Kidney (tissue), 14 donors: ENCODE results near the gene ZNF22. TPM values are rescaled to one million over a fixed set of nuclear protein-coding genes. Genes with fewer than 3 reads are reported as not detected.

Experiments used
- DNase-seq, 5 donors: peaks; one replicate each; pipeline ENCODE4 v3.0.0-alpha.2; 2013 to 2020
- FAIRE-seq: peaks from 2 replicates; lab custom pipeline; 2012; peaks lifted over from hg19 to GRCh38; lab: Jason Lieb, UNC
- H3K27ac ChIP-seq, 2 donors: one replicate each; pipeline ENCODE4 v1.7.0; 2013; ENCODE audit warnings: low read depth in 2 of 2, low read length in 2 of 2, inconsistent platforms in 1 of 2
- H3K27me3 ChIP-seq: one replicate; pipeline ENCODE4 v1.7.1; 2013; ENCODE audit warnings: low read length, inconsistent platforms; ENCODE audit not compliant: control insufficient read depth, insufficient read depth
- H3K36me3 ChIP-seq, 3 donors: one replicate each; pipeline versions ENCODE4 v1.7.0 to v1.7.1; 2013; ENCODE audit warnings: low read length in 3 of 3, control low read depth in 1 of 3, inconsistent platforms in 1 of 3; ENCODE audit not compliant: insufficient read depth in 3 of 3, control insufficient read depth in 2 of 3
- H3K4me1 ChIP-seq, 3 donors: one replicate each; pipeline versions ENCODE4 v1.7.0 to v1.7.1; 2013; ENCODE audit warnings: low read length in 3 of 3, inconsistent platforms in 1 of 3, low read depth in 1 of 3; ENCODE audit not compliant: control insufficient read depth in 2 of 3, insufficient read depth in 2 of 3
- H3K4me3 ChIP-seq, 3 donors: one replicate each; pipeline versions ENCODE4 v1.7.0 to v1.8.1; 2013; ENCODE audit warnings: low read length in 3 of 3, control low read depth in 1 of 3, inconsistent platforms in 1 of 3
- H3K9ac ChIP-seq, 3 donors: one replicate each; pipeline versions ENCODE4 v1.7.0 to v1.7.1; 2013; ENCODE audit warnings: low read length in 3 of 3, control low read depth in 1 of 3, inconsistent platforms in 1 of 3
- H3K9me3 ChIP-seq, 3 donors: one replicate each; pipeline versions ENCODE4 v1.7.0 to v1.7.1; 2013; ENCODE audit warnings: low read length in 3 of 3, control low read depth in 1 of 3, inconsistent platforms in 1 of 3; ENCODE audit not compliant: control insufficient read depth in 2 of 3, insufficient read depth in 1 of 3
- intact Hi-C: fragments of 100-400 bp; cut with DNase I; formaldehyde crosslinking; loops from one replicate; pipeline ENCODE4 v1.11.1; 2022
- polyA plus RNA-seq: library from polyadenylated mRNA; stranded (reverse); fragments of 350-450 nt; fragmentation: Illumina TruSeq; extraction: RNeasy Lipid Tissue Mini Kit (QIAGEN cat#74804); gene quantifications from one replicate; pipeline ENCODE4 v1.2.3, GENCODE V29; 2014; ENCODE audit warnings: low read depth, low replicate concordance; ENCODE audit not compliant: insufficient read depth
- total RNA-seq: library from RNA; stranded (reverse); fragmentation: NEBNext Ultra II Directional; extraction: Animal tissue kit (Norgen Biotek cat#: 25700); gene quantifications from one replicate; pipeline ENCODE4 v1.2.1, GENCODE V29; 2021
- TF ChIP-seq, protein P1 (sequence below): IDR thresholded peaks from 3 replicates; pipeline ENCODE4 v1.5.1; 2012; ENCODE audit warnings: mild to moderate bottlenecking, moderate library complexity, borderline replicate concordance; ENCODE audit not compliant: insufficient read depth; ENCODE audit errors: extremely low read depth
- donor health status: control.
- donor health status: control.
- donor health status: control.
- donor health status: control.
- donor health status: control.
- donor health status: DM: yes; HTN: yes; CAD: no.
- donor health status: Normal renal cell carcinoma (clear cell type).

The ZNF22 gene
- total and polyA plus RNA-seq, 2 donors from 2014 or later: 18.7 to 24.5 TPM

GRCh38 chr10:44974082-44974627 is 26.6 kb upstream of the ZNF22 start:
- H3K4me1 ChIP-seq: peaks cover 0 to 41% (median 33%) of the 10 kb centered on the region in 3 donors
- peaks cover 0 to 51% (median 25%) of the 10 kb centered on the region in 3 donors for H3K36me3 ChIP-seq
- no peaks in the 10 kb centered on the region for H3K9me3 ChIP-seq
- FAIRE-seq (no peak), DNase-seq (no peak)
- H3K4me3 ChIP-seq: peak overlapping the region in 1 of 3 donors; percentile 58
- no peaks in the 10 kb centered on the region for H3K27me3 ChIP-seq
- TF ChIP-seq, protein P1, sequence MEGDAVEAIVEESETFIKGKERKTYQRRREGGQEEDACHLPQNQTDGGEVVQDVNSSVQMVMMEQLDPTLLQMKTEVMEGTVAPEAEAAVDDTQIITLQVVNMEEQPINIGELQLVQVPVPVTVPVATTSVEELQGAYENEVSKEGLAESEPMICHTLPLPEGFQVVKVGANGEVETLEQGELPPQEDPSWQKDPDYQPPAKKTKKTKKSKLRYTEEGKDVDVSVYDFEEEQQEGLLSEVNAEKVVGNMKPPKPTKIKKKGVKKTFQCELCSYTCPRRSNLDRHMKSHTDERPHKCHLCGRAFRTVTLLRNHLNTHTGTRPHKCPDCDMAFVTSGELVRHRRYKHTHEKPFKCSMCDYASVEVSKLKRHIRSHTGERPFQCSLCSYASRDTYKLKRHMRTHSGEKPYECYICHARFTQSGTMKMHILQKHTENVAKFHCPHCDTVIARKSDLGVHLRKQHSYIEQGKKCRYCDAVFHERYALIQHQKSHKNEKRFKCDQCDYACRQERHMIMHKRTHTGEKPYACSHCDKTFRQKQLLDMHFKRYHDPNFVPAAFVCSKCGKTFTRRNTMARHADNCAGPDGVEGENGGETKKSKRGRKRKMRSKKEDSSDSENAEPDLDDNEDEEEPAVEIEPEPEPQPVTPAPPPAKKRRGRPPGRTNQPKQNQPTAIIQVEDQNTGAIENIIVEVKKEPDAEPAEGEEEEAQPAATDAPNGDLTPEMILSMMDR: no peak
- peak overlapping the region; percentile 20 to 79 for H3K27ac ChIP-seq
- intact Hi-C loops: no loop called here
- peak overlapping the region in 1 of 3 donors; percentile 79 for H3K9ac ChIP-seq

- H3K4me3 ChIP-seq: peak overlapping the region; percentile 25 to 58 (median 37)
- peak overlapping the region in 1 of 3 donors; percentile 79 for H3K9ac ChIP-seq
- H3K36me3 ChIP-seq: peaks cover 0 to 51% (median 23%) of the 10 kb centered on the region in 3 donors
- no peaks in the 10 kb centered on the region for H3K27me3 ChIP-seq
- intact Hi-C loops: no loop called here
- peak overlapping the region; percentile 70 to 79 for H3K27ac ChIP-seq
- DNase-seq: peak; percentile 72 to 89 (median 81)
- no peak for FAIRE-seq
- H3K9me3 ChIP-seq: no peaks in the 10 kb centered on the region
- peaks cover 0 to 47% (median 36%) of the 10 kb centered on the region in 3 donors for H3K4me1 ChIP-seq
- TF ChIP-seq, protein P1: peak; percentile 89
These were observed 25.9 kb upstream of the ZNF22 start for GRCh38 chr10:44974628-44975430.

DNA sequence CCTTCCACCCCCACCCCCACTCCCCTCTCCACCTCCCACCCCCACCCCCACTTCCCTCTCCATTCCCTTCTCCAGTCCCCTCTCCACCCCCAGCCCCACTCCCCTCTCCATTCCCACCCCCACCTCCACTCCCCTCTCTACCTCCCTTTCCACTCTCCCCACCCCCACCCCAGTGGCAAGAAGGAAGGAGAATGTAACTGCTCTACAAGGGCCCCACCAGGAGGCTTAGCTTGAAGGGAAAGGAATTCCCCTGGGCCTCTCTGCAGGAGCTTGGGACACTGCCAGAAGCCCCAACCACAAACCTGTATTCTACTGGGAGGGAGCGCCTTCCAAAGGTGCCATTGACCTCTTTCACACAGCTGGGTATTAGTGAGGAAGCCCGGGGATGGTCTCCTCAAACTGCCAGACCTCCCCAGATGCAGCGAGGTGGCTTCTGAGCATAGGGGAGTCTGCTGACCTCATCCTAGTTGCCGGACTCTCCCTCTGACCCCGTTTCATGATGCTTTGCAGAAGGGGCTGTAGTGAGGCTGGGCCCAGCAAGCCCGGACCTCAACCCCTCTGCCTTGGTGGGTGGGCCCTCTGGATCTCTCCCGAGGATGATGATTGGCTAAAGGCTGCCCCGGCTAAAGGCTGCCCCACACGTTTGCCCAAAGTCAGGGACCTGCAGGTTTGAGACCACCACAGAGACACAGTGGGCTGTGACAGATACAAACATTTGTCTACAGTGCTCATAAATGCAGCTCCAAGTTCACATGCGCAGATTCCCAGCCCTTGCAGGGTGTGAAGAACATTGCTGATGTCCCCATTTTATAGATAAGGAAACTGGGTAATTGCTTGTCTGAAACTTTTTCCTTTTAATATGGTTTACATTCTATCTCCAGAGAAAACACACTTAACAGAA is 25.0 kb upstream of the ZNF22 start:
- peaks cover 0 to 56% (median 36%) of the 10 kb centered on the region in 3 donors for H3K4me1 ChIP-seq
- H3K4me3 ChIP-seq: peak overlapping the region in 2 of 3 donors; percentile 90 to 94
- peaks cover 0 to 45% (median 18%) of the 10 kb centered on the region in 3 donors for H3K36me3 ChIP-seq
- no peaks in the 10 kb centered on the region for H3K9me3 ChIP-seq
- intact Hi-C loops: no loop called here
- peak; percentile 62 to 87 (median 79) for DNase-seq
- TF ChIP-seq, protein P1: no peak
- no peaks in the 10 kb centered on the region for H3K27me3 ChIP-seq
- FAIRE-seq: no peak
- peak overlapping the region in 2 of 3 donors; percentile 11 to 99 for H3K9ac ChIP-seq
- H3K27ac ChIP-seq: peak overlapping the region; percentile 25 to 98
